H7 (cell line): Measurements from ENCODE around the gene CASKIN2. TPM values are rescaled to one million over a fixed set of nuclear protein-coding genes. Genes with fewer than 3 reads are reported as not detected.
"Not testable (repeated sequence)": the region's sequence is repeated elsewhere in the genome, so short reads cannot be mapped to it uniquely, and the experiment has no call there.

Experiments
- DNase-seq: peaks from one replicate; pipeline ENCODE4 v3.0.0; 2012
- H3K27me3 ChIP-seq: 2 replicates; pipeline ENCODE4 v1.6.0; 2011; ENCODE audit warnings: mild to moderate bottlenecking, low read length; ENCODE audit not compliant: control insufficient read depth, insufficient read depth
- H3K36me3 ChIP-seq: replicated peaks from 2 replicates; pipeline ENCODE4 v1.5.1; 2011; ENCODE audit warnings: low read length; ENCODE audit not compliant: control insufficient read depth, insufficient read depth
- H3K4me3 ChIP-seq: 2 replicates; pipeline ENCODE4 v1.5.1; 2011; ENCODE audit warnings: low read depth, mild to moderate bottlenecking, control low read depth, low read length, moderate library complexity; ENCODE audit not compliant: insufficient read depth
- total RNA-seq: library from RNA; depleted of rRNA; stranded (reverse); fragments of >200 nt; shearing (Covaris generic); gene quantifications from 2 replicates; pipeline ENCODE4 v1.2.3, GENCODE V29; 2014; rRNA removed

CASKIN2 gene
- total RNA-seq, 1 experiment from 2014 or later: 13.1 TPM

- H3K4me3 ChIP-seq, H3K27me3 ChIP-seq, H3K36me3 ChIP-seq, DNase-seq: not testable (repeated sequence)
Observed at GRCh38 chr17:75454672-75455071, 60.7 kb downstream of the CASKIN2 start.

DNA sequence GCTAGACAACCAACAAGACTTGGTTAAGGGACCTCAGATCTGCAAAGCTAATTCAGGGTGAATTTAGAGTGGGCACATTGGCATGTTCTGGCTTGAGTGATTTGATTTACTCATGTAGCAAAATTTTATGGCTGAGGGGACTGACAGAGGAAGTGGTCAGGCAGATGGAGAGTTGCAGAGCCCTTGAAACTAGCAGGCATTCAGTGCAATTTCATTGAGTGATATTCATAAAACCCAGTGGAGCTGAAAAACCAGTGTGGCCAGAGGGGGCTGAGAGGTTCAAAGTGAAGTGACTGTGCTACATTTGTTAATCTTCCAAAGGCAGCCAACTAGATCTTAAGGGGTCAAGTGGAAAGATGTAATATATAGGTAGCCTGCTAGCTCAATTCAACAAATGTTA lies 61.1 kb downstream of the CASKIN2 start:
- peak; percentile 1 for DNase-seq
- no peaks in the 10 kb centered on the region for H3K27me3 ChIP-seq
- no peak overlapping the region for H3K4me3 ChIP-seq
- H3K36me3 ChIP-seq: no peaks in the 10 kb centered on the region

DNA sequence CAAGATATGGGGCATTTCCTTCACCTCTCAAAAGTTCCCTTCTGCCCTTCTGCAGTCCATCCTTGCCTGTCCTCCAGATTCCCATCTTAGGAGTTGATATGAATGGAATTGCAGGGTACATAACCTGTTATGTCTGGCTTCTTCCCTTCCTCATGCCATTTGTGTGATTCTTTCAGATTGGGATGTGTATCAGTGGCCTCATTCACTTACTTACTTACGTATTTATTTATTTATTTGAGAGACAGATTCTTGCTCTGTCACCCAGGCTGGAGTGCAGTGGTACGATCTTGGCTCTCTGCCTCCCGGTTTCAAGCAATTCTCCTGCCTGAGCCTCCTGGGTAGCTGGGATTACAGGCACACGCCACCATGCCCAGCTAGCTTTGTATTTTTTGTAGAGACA lies 65.1 kb downstream of the CASKIN2 start:
- Histone ChIP-seq H3K27me3 (no peaks in the 10 kb centered on the region), H3K4me3 (no peak overlapping the region), H3K36me3 (no peaks in the 10 kb centered on the region)
- no peak for DNase-seq

Other genes starting within 250 kb of the CASKIN2 start
- 28.0 TPM in 2 replicates for gene MIF4GD, start 244.3 kb downstream of the CASKIN2 start, total RNA-seq
- gene SLC25A19, start 226.1 kb downstream of the CASKIN2 start, total RNA-seq: 25.7 and 31.0 TPM in 2 replicates
- 98.7 and 100 TPM in 2 replicates for gene GRB2, start 109.9 kb downstream of the CASKIN2 start, total RNA-seq
- 58.2 and 76.8 TPM in 2 replicates for gene TMEM94, start 58.9 kb downstream of the CASKIN2 start, total RNA-seq
- 45.2 and 49.4 TPM in 2 replicates for gene TSEN54, start 991 bp upstream of the CASKIN2 start, total RNA-seq
- 41.5 and 49.2 TPM in 2 replicates for gene LLGL2, start 10.2 kb upstream of the CASKIN2 start, total RNA-seq
- 9.9 and 14.6 TPM in 2 replicates for gene MYO15B, start 72.3 kb upstream of the CASKIN2 start, total RNA-seq
- 0.11 TPM in 1 of 2 replicates, not detected in the other for gene SMIM5, start 117.9 kb upstream of the CASKIN2 start, total RNA-seq
- 36.3 and 40.0 TPM in 2 replicates for gene RECQL5, start 151.6 kb upstream of the CASKIN2 start, total RNA-seq
- 52.9 and 61.3 TPM in 2 replicates for gene SAP30BP, start 151.8 kb upstream of the CASKIN2 start, total RNA-seq
- gene ITGB4, start 205.9 kb upstream of the CASKIN2 start, total RNA-seq: 0.28 and 0.70 TPM in 2 replicates
- 43.4 and 47.2 TPM in 2 replicates for gene GALK1, start 249.7 kb upstream of the CASKIN2 start, total RNA-seq